Prostate gland (tissue), 2 donors: ENCODE measurements around the gene ADARB1. TPM values are rescaled to one million over a fixed set of nuclear protein-coding genes. Genes with fewer than 3 reads are reported as not detected.

Experiments
- DNase-seq: peaks from one replicate; pipeline ENCODE4 v3.0.0-alpha.2; 2019; ENCODE audit warnings: low spot score
- H3K27ac ChIP-seq, 2 donors: fragments of 200-600 bp; sonication (generic); 2 replicates each; pipeline ENCODE4 v1.5.1; 2017 to 2019
- H3K27me3 ChIP-seq: fragments of 200-600 bp; sonication (generic); replicated peaks from 2 replicates; pipeline ENCODE4 v1.5.1; 2019; ENCODE audit not compliant: insufficient read depth
- H3K36me3 ChIP-seq, 2 donors: fragments of 200-600 bp; sonication (generic); 1 replicate in 1 of 2; 2 replicates in 1 of 2; pipeline versions ENCODE4 v1.5.1 to v1.8.1; 2017 to 2019
- H3K4me1 ChIP-seq: fragments of 200-600 bp; sonication (generic); replicated peaks from 2 replicates; pipeline ENCODE4 v1.5.1; 2019
- H3K4me3 ChIP-seq, 2 donors: fragments of 200-600 bp; sonication (generic); 2 replicates each; pipeline ENCODE4 v1.5.1; 2017 to 2019
- H3K9me3 ChIP-seq: fragments of 200-600 bp; sonication (generic); 2 replicates; pipeline ENCODE4 v1.5.1; 2017
- POLR2A ChIP-seq: fragments of 450-650 bp; IDR thresholded peaks from one replicate; pipeline ENCODE4 v1.6.1; 2016; ENCODE audit warnings: antibody characterized with exemption, mild to moderate bottlenecking
- POLR2AphosphoS5 ChIP-seq: sonication (generic); formaldehyde crosslinking; IDR thresholded peaks from one replicate; pipeline ENCODE4 v1.6.1; 2017; ENCODE audit warnings: antibody characterized with exemption
- WGBS: methylation state at CpG from one replicate; pipeline ENCODE4 v1.1.5; 2018; 5-methylcytosine and 5-hydroxymethylcytosine counted together
- intact Hi-C: fragments of 100-400 bp; cut with DNase I; formaldehyde crosslinking; loops from one replicate; pipeline ENCODE4 v1.14.2; 2022
- total RNA-seq, 2 donors: library from RNA; depleted of rRNA; stranded (reverse); fragments of >200 nt; gene quantifications; one replicate each; pipeline ENCODE4 v1.1.0, GENCODE V29; 2016
- TF ChIP-seq, protein P1 (sequence below), 4 experiments: fragments of 200-600 bp in 2 of 4; fragments of 450-650 bp in 2 of 4; sonication (generic) in 2 of 4; IDR thresholded peaks; 1 replicate in 3 of 4; 2 replicates in 1 of 4; pipeline ENCODE4 v1.5.1; 2016 to 2019; ENCODE audit warnings: antibody characterized with exemption in 4 of 4, mild to moderate bottlenecking in 2 of 4, moderate library complexity in 2 of 4

Gene ADARB1
- total RNA-seq, 2 donors from 2014 or later = 21.0 to 30.9 TPM

DNA sequence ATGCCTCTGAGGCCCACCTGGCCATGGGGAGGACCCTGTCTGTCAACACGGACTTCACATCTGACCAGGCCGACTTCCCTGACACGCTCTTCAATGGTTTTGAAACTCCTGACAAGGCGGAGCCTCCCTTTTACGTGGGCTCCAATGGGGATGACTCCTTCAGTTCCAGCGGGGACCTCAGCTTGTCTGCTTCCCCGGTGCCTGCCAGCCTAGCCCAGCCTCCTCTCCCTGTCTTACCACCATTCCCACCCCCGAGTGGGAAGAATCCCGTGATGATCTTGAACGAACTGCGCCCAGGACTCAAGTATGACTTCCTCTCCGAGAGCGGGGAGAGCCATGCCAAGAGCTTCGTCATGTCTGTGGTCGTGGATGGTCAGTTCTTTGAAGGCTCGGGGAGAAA lies 101.8 kb downstream of the ADARB1 start:
- no peak overlapping the region for H3K27ac ChIP-seq
- no peak for DNase-seq
- TF ChIP-seq, protein P1, sequence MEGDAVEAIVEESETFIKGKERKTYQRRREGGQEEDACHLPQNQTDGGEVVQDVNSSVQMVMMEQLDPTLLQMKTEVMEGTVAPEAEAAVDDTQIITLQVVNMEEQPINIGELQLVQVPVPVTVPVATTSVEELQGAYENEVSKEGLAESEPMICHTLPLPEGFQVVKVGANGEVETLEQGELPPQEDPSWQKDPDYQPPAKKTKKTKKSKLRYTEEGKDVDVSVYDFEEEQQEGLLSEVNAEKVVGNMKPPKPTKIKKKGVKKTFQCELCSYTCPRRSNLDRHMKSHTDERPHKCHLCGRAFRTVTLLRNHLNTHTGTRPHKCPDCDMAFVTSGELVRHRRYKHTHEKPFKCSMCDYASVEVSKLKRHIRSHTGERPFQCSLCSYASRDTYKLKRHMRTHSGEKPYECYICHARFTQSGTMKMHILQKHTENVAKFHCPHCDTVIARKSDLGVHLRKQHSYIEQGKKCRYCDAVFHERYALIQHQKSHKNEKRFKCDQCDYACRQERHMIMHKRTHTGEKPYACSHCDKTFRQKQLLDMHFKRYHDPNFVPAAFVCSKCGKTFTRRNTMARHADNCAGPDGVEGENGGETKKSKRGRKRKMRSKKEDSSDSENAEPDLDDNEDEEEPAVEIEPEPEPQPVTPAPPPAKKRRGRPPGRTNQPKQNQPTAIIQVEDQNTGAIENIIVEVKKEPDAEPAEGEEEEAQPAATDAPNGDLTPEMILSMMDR (IDR thresholded peaks at IDR 0.05) = no peak
- TF ChIP-seq POLR2A = no peak
- no peak for TF ChIP-seq POLR2AphosphoS5
- peaks cover 0 to 10% of the 10 kb centered on the region in 2 donors for H3K36me3 ChIP-seq
- no peak overlapping the region for H3K4me3 ChIP-seq
- intact Hi-C loops = no loop called here
- 95% methylated on average over 16 of the region's 16 CpGs for WGBS
- H3K9me3 ChIP-seq = no peaks in the 10 kb centered on the region
- H3K4me1 ChIP-seq = no peaks in the 10 kb centered on the region
- no peaks in the 10 kb centered on the region for H3K27me3 ChIP-seq

DNA sequence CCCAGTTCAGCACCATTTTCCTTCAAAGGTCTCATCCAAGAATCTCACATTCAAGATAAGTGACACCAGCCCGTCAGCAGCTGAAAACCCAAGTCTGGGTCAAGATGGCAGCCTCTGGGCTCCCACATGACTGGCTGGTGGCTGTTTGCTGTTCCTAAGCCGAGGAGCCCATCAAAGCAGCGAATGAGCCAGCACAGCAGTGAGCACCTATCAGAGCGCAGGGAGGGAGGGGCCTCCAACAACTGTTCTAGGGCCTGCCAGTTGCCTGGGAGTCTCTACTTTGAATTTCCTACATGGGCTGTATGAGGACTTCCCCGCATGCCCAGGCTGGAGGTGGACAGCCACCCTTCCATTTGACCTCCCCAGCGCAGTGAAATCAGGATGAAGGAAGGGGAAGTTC lies 102.7 kb downstream of the ADARB1 start:
- peaks cover 0 to 10% of the 10 kb centered on the region in 2 donors for H3K36me3 ChIP-seq
- 96% methylated on average over 6 of the region's 6 CpGs for WGBS
- TF ChIP-seq, protein P1 (IDR thresholded peaks at IDR 0.05) = no peak
- TF ChIP-seq POLR2A = no peak
- no peak for TF ChIP-seq POLR2AphosphoS5

DNA sequence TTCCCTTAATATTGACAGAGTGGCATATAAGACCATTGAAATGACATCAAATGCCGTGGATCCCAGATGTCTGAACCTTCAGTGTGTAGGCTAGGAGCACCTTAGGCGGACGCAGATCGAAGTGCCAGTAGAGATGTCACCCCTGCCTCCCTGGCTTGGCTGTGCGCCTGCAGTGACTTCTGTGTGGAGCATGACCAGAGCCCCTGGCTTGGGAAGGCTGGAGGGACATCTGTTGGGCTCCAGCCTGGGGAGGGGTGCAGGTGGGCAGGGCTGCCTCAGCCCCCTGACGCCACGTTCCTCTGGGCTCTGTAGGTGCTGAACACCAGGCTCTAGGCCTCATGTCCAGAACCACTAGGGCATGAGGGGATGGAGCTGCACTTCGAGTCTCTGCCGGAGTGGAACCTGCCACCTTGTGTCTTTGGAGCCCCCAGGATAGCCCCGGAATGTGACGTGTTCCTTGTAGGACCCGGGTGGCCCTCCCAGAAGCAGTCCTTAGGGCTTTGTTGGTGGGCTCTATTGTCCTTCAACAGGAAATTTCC lies 103.8 kb downstream of the ADARB1 start:
- Histone ChIP-seq H3K27ac (no peak overlapping the region), H3K36me3 (peaks cover 0 to 10% of the 10 kb centered on the region in 2 donors), H3K4me1 (no peaks in the 10 kb centered on the region), H3K9me3 (no peaks in the 10 kb centered on the region), H3K27me3 (no peaks in the 10 kb centered on the region), H3K4me3 (no peak overlapping the region)
- intact Hi-C loops = no loop called here
- TF ChIP-seq, protein P1 (IDR thresholded peaks at IDR 0.05) = no peak
- no peak for TF ChIP-seq POLR2AphosphoS5
- no peak for TF ChIP-seq POLR2A
- 95% methylated on average over 12 of the region's 12 CpGs for WGBS
- DNase-seq = no peak

More for the DNA sequence above, 102.7 kb downstream of the ADARB1 start:
- Histone ChIP-seq H3K27ac (no peak overlapping the region), H3K27me3 (no peaks in the 10 kb centered on the region), H3K9me3 (no peaks in the 10 kb centered on the region), H3K4me3 (no peak overlapping the region), H3K4me1 (no peaks in the 10 kb centered on the region)
- intact Hi-C loops = no loop called here
- DNase-seq = no peak

DNA sequence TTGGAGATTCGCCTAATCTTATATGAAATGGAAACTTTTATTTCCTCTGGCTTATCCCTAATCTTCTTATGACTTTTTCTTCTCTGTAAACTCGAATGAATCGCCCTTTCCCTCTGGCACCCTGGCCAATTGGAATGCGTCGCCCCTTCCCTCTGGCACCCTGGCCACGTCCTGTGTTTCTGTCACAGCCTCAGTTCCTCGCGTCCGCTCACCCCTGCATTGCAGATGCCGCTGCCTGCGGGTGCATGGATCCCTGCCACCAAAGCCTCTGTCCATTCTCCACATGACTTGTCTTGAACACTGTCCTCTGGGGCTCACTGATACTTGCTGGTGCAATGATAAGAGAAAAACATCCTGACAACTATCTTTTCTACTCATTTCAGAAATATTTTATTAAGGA lies 104.6 kb downstream of the ADARB1 start:
- Histone ChIP-seq H3K4me1 (no peaks in the 10 kb centered on the region), H3K9me3 (no peaks in the 10 kb centered on the region), H3K4me3 (no peak overlapping the region), H3K27me3 (no peaks in the 10 kb centered on the region), H3K27ac (no peak overlapping the region), H3K36me3 (peaks cover 0 to 10% of the 10 kb centered on the region in 2 donors)
- DNase-seq = no peak
- TF ChIP-seq POLR2AphosphoS5 (no peak), POLR2A (no peak)
- TF ChIP-seq, protein P1 (IDR thresholded peaks at IDR 0.05) = no peak
- intact Hi-C loops = no loop called here
- 92% methylated on average over 11 of the region's 11 CpGs for WGBS

DNA sequence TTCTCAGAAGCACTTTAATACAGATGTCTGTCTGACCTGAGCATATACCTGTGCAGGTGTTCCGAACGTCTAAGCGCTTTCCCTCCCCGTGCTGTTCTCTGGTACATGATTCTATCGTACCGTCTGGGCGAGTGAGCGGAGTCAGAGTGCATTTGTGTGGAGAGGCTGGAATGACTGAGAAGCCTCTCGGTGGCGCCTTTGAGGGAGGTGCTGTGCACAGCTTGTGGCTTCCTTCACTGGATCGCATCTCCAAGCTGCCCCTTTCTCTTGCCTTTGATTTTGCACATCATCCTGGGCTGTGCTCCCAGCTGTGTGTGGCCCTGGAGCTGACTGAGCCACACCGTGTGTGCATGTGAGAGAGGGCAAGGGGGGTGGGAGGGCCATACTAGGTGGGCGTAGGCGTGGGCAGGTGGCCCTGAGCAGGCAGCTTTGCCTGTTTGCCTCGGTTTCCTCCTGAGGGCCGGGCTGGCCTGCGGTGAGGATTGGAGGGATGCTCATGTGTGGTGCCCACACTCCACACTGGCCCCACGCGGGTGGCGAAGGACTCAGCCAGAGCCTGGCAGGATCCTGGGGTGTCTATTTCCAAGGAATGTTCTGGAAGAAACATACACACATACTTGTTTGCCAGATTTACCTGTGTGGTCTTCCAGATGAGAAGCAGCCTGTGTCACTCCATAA lies 105.3 kb downstream of the ADARB1 start:
- intact Hi-C loops = no loop called here
- H3K36me3 ChIP-seq = peaks cover 0 to 10% of the 10 kb centered on the region in 2 donors
- TF ChIP-seq, protein P1 (IDR thresholded peaks at IDR 0.05) = no peak
- TF ChIP-seq POLR2A (no peak), POLR2AphosphoS5 (no peak)
- no peak overlapping the region for H3K4me3 ChIP-seq
- no peaks in the 10 kb centered on the region for H3K4me1 ChIP-seq
- 95% methylated on average over 20 of the region's 20 CpGs for WGBS
- H3K27ac ChIP-seq = no peak overlapping the region
- DNase-seq = no peak
- no peaks in the 10 kb centered on the region for H3K9me3 ChIP-seq
- H3K27me3 ChIP-seq = no peaks in the 10 kb centered on the region
